Ishikawa (cell line): Measurements from ENCODE around the gene SDR9C7.

Experiments
- CREB1 ChIP-seq: IDR thresholded peaks from 2 replicates; pipeline ENCODE4 v1.6.1; 2012; ENCODE audit warnings: low read depth
- RAD21 ChIP-seq: IDR thresholded peaks from 2 replicates; pipeline ENCODE4 v1.6.1; 2012; ENCODE audit warnings: low read depth
- TAF1 ChIP-seq: IDR thresholded peaks from 2 replicates; pipeline ENCODE4 v1.6.1; 2012; ENCODE audit warnings: low read depth, mild to moderate bottlenecking
- YY1 ChIP-seq: IDR thresholded peaks from 2 replicates; pipeline ENCODE4 v1.6.1; 2012; ENCODE audit warnings: low read depth
- ZBTB7A ChIP-seq: IDR thresholded peaks from 2 replicates; pipeline ENCODE4 v1.6.1; 2012; ENCODE audit warnings: low read depth
- TF ChIP-seq, protein P1 (sequence below): IDR thresholded peaks from 2 replicates; pipeline ENCODE4 v1.6.1; 2012

DNA sequence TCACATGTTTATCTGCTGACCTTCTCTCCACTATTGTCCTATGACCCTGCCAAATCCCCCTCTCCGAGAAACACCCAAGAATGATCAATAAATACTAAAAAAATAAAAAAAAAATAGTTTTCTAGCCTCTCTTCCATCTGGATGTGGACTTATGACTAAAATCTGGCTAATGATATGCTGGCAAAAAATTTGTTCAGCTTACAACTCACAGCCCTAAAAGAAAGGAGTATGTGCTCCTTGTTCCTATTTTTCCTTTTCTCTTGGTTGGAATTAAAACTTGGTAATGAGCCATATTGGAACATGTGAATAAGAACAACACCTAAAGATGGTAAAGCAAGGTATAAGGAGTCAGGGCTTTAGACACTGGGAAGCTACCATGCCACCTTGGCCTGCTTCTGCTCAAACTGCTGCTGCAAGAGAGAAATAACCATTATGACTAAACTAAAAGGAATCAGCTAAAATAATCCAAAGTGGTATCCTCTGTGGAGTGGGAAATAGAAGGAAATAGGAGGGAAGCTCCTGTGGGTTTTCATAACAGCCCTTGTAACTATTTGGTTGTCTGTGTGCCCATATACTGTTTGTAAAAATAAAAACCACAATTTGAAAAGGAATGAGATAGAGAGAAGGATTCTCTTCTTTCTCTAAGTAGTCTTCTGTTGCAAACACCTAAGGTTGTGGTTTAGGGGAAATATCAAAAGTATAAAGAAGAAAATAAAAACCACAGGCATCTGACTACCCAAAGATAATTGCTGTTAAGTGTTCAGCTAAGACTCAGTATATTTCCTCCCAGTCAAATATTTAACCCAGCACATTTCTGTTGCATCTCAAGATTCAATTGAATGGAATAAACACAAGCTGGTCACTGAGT is 53.8 kb downstream of the SDR9C7 start:
- no peak for TF ChIP-seq RAD21
- TF ChIP-seq, protein P1, sequence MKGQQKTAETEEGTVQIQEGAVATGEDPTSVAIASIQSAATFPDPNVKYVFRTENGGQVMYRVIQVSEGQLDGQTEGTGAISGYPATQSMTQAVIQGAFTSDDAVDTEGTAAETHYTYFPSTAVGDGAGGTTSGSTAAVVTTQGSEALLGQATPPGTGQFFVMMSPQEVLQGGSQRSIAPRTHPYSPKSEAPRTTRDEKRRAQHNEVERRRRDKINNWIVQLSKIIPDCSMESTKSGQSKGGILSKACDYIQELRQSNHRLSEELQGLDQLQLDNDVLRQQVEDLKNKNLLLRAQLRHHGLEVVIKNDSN, result no peak
- no peak for TF ChIP-seq CREB1
- no peak for TF ChIP-seq ZBTB7A
- TF ChIP-seq YY1, result no peak
- no peak for TF ChIP-seq TAF1
